Heart right ventricle (tissue), 16 donors: Measurements from ENCODE around the gene TMEM245. TPM values are rescaled to one million over a fixed set of nuclear protein-coding genes. Genes with fewer than 3 reads are reported as not detected.

Experiments
- ATAC-seq, 8 donors: fragments of 200-7000 bp; cut with Tn5 transposase; one replicate each; pipeline ENCODE4 v1.9.1; 2020; ENCODE audit warnings: mild to moderate bottlenecking in 8 of 8, moderate library complexity in 8 of 8, moderate number of reproducible peaks in 1 of 8
- DNase-seq, 2 donors: peaks; one replicate each; pipeline ENCODE4 v3.0.0-alpha.2; 2020
- H3K27ac ChIP-seq, 10 donors: fragments of 200-600 bp; sonication (generic) in 2 of 10; one replicate each; pipeline versions ENCODE4 v1.5.0 to v1.8.0; 2020 to 2022; ENCODE audit warnings: mild to moderate bottlenecking in 3 of 10
- H3K27me3 ChIP-seq, 7 donors: fragments of 200-600 bp; one replicate each; pipeline ENCODE4 v1.8.0; 2021 to 2022; ENCODE audit warnings: mild to moderate bottlenecking in 2 of 7
- H3K36me3 ChIP-seq, 9 donors: fragments of 200-600 bp; sonication (generic) in 1 of 9; one replicate each; pipeline versions ENCODE4 v1.5.0 to v1.8.0; 2020 to 2022; ENCODE audit warnings: mild to moderate bottlenecking in 2 of 9
- H3K4me1 ChIP-seq, 9 donors: fragments of 200-600 bp; sonication (generic) in 1 of 9; one replicate each; pipeline versions ENCODE4 v1.5.0 to v1.8.0; 2020 to 2022; ENCODE audit warnings: mild to moderate bottlenecking in 4 of 9
- H3K4me3 ChIP-seq, 10 donors: fragments of 200-600 bp; sonication (generic) in 2 of 10; one replicate each; pipeline versions ENCODE4 v1.5.0 to v1.8.0; 2020 to 2022; ENCODE audit warnings: mild to moderate bottlenecking in 7 of 10, moderate library complexity in 2 of 10
- H3K9me3 ChIP-seq, 11 donors: fragments of 200-600 bp in 10 of 11; sonication (generic) in 2 of 11; one replicate each; pipeline versions ENCODE4 v1.5.0 to v1.8.0; 2013 to 2022; ENCODE audit warnings: mild to moderate bottlenecking in 2 of 11, control low read depth in 1 of 11, moderate library complexity in 1 of 11
- WGBS, 2 donors: extraction: QIAGEN DNeasy Blood & Tissue Kit; methylation state at CpG; one replicate each; pipeline ENCODE4 v1.1.7; 2013; ENCODE audit warnings: inconsistent platforms in 1 of 2; 5-methylcytosine and 5-hydroxymethylcytosine counted together
- intact Hi-C, 10 donors: fragments of 100-400 bp; cut with DNase I; formaldehyde crosslinking; loops; one replicate each; pipeline versions ENCODE4 v1.11.1 to v1.14.2; 2022
- polyA plus RNA-seq, 2 donors: library from polyadenylated mRNA; stranded (reverse); fragments of 200-250 nt; gene quantifications; one replicate each; pipeline ENCODE4 v1.2.3, GENCODE V29; 2013
- total RNA-seq, 10 donors: library from RNA; stranded (reverse); fragmentation: NEBNext Ultra II Directional in 3 of 10; extraction: Animal tissue kit (Norgen Biotek cat#: 25700) in 3 of 10; gene quantifications; one replicate each; pipeline versions ENCODE4 v1.2.1 to v1.2.4, GENCODE V29; 2021 to 2023
- TF ChIP-seq, protein P1 (sequence below), 9 donors: fragments of 200-600 bp; sonication (generic) in 2 of 9; IDR thresholded peaks; one replicate each; pipeline versions ENCODE4 v1.5.0 to v1.8.0; 2021 to 2022; ENCODE audit warnings: antibody characterized with exemption in 9 of 9, mild to moderate bottlenecking in 5 of 9, moderate library complexity in 1 of 9
- donor health status: Arrhythmogenic right ventricular cardiomyopathy.
- donor health status: ischemic (EF 13 %, LVEDD 7.1; RV severe dilation, severe dysfunction).
- donor health status: healthy with polysubstance abuse.
- donor health status: DM: no; HTN: yes; CAD: no.
- donor health status: DM: no; HTN: no; CAD: no.
- donor health status: ischemic (EF 25% LVEDD 6.9; RV normal size, moderate dysfunction).
- donor health status: ischemic (EF 25% LVEDD 5.7; RV mildly dilated, moderate dysfunction).
- donor health status: healthy.
- donor health status: DM: yes; HTN: yes; CAD: no.
- donor health status: Ischemic cardiomyopathy.
- donor health status: ischemic (EF 35%, LVEDD 5.7; RV mildly dilated, moderate dysfunction).
- donor health status: nonischemic (EF 11% LVEDD 7.7; RV severe dilation, severe dysfunction).
- donor health status: DM: yes; HTN: yes; CAD: no.
- donor health status: PGD.
- donor health status: ischemic (EF 29% LVEDD 5.4; RV normal size, mild dysfunction).
- donor health status: nonischemic (EF 23%, LVEDD 6.1; RV moderate dilation, normal function).

The TMEM245 gene
- total and polyA plus RNA-seq, 12 donors, result 17.0 to 152 (median 96.2) TPM

DNA sequence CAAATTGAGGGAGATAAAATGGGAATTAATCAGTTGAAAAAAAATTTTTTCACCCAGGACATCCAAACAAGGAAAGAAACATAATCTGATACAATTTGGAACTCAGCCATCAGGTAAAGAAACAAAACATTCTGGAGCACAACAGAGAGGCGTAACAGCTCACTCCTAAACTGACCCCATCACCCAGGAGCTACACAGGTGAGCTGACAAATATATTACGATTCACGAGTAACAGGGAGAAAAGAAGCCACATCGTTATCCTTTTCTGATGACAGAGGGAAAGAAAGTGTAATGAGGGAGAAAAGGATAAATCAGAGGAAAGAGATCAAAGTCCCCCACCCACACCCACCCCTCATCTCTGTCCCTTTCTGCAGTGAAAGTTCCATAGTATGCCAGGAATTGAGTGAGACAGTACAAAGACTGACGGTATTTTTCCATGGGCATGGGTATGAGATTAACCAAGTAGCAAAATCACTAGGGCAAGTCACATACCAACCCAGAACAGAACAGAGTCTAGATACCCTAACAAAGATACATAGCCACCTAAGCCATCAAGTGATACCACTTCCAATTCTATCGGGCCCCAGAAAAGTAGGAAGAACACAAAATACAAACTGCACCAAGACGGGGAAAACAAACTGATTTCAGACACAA lies 45.4 kb downstream of the TMEM245 start:
- no peak overlapping the region for H3K4me3 ChIP-seq
- peaks cover 0 to 86% (median 33%) of the 10 kb centered on the region in 9 donors for H3K36me3 ChIP-seq

GRCh38 chr9:109072821-109073435 lies 46.8 kb downstream of the TMEM245 start:
- DNase-seq (no peak), ATAC-seq (no peak)
- H3K9me3 ChIP-seq, result no peaks in the 10 kb centered on the region
- 73 to 75% methylated on average over 2 of the region's 2 CpGs for WGBS, 2 donors
- H3K4me3 ChIP-seq, result no peak overlapping the region
- H3K27ac ChIP-seq, result no peak overlapping the region
- peaks cover 0 to 86% (median 28%) of the 10 kb centered on the region in 9 donors for H3K36me3 ChIP-seq
- TF ChIP-seq, protein P1, sequence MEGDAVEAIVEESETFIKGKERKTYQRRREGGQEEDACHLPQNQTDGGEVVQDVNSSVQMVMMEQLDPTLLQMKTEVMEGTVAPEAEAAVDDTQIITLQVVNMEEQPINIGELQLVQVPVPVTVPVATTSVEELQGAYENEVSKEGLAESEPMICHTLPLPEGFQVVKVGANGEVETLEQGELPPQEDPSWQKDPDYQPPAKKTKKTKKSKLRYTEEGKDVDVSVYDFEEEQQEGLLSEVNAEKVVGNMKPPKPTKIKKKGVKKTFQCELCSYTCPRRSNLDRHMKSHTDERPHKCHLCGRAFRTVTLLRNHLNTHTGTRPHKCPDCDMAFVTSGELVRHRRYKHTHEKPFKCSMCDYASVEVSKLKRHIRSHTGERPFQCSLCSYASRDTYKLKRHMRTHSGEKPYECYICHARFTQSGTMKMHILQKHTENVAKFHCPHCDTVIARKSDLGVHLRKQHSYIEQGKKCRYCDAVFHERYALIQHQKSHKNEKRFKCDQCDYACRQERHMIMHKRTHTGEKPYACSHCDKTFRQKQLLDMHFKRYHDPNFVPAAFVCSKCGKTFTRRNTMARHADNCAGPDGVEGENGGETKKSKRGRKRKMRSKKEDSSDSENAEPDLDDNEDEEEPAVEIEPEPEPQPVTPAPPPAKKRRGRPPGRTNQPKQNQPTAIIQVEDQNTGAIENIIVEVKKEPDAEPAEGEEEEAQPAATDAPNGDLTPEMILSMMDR (IDR thresholded peaks at IDR 0.05), result no peak
- intact Hi-C loops, result no loop called here
- H3K4me1 ChIP-seq, result peaks cover 0 to 4% (median 0%) of the 10 kb centered on the region in 9 donors
- H3K27me3 ChIP-seq, result no peaks in the 10 kb centered on the region

More for the DNA sequence above, 45.4 kb downstream of the TMEM245 start:
- no peaks in the 10 kb centered on the region for H3K9me3 ChIP-seq
- H3K27ac ChIP-seq, result no peak overlapping the region
- no peaks in the 10 kb centered on the region for H3K27me3 ChIP-seq
- peaks cover 0 to 8% (median 0%) of the 10 kb centered on the region in 9 donors for H3K4me1 ChIP-seq
- DNase-seq (no peak), ATAC-seq (no peak)
- WGBS, 2 donors, result 96% methylated on average over 7 of the region's 7 CpGs
- TF ChIP-seq, protein P1 (IDR thresholded peaks at IDR 0.05), result no peak
- intact Hi-C loops, result no loop called here

- Histone ChIP-seq H3K27me3 (no peaks in the 10 kb centered on the region), H3K9me3 (no peaks in the 10 kb centered on the region), H3K4me3 (no peak overlapping the region), H3K4me1 (no peaks in the 10 kb centered on the region), H3K36me3 (peaks cover 0 to 86% (median 35%) of the 10 kb centered on the region in 9 donors), H3K27ac (no peak overlapping the region)
- intact Hi-C loops, result no loop called here
- TF ChIP-seq, protein P1 (IDR thresholded peaks at IDR 0.05), result no peak
- ATAC-seq (no peak), DNase-seq (no peak)
- WGBS, 2 donors, result 81% methylated on average over 8 of the region's 8 CpGs
Measured at GRCh38 chr9:109072133-109072692, 47.5 kb downstream of the TMEM245 start.

GRCh38 chr9:109068764-109069163 lies 51.0 kb downstream of the TMEM245 start:
- DNase-seq (no peak), ATAC-seq (peak in 3 of 8 donors; percentile 31 to 91 (median 56))
- intact Hi-C loops, result no loop called here
- no peak overlapping the region for H3K27ac ChIP-seq
- H3K27me3 ChIP-seq, result no peaks in the 10 kb centered on the region
- no peaks in the 10 kb centered on the region for H3K9me3 ChIP-seq
- H3K4me1 ChIP-seq, result no peaks in the 10 kb centered on the region
- H3K4me3 ChIP-seq, result no peak overlapping the region
- 95 to 97% methylated on average over 1 of the region's 1 CpG for WGBS, 2 donors
- peaks cover 0 to 98% (median 44%) of the 10 kb centered on the region in 9 donors for H3K36me3 ChIP-seq
- TF ChIP-seq, protein P1 (IDR thresholded peaks at IDR 0.05), result no peak
